ENCODE results near the gene WSCD2.
A peak's percentile ranks its signal among the peaks of the same experiment; 100 is the strongest.

Gene WSCD2

DNA sequence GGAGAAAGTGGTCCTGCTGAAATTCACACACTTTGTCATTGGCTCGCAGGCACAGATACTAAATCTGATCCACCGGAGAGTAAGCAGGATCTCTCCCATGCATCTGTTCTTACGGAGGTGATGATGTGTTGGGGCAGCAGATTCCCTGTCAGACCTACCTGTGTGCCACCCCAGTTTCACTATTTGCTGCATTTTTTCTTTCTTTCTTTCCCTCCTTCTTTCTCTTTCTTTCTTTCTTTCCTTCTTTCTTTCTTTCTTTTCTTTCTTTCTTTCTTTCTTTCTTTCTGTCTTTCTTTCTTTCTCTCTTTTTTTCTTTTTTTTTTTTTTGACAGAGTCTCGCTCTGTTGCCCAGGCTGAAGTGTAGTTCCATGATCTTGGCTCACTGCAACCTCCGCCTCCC, 37.4 kb downstream of the WSCD2 start:
- no peak for DNase-seq (ENCODE audit: low spot score)

DNA sequence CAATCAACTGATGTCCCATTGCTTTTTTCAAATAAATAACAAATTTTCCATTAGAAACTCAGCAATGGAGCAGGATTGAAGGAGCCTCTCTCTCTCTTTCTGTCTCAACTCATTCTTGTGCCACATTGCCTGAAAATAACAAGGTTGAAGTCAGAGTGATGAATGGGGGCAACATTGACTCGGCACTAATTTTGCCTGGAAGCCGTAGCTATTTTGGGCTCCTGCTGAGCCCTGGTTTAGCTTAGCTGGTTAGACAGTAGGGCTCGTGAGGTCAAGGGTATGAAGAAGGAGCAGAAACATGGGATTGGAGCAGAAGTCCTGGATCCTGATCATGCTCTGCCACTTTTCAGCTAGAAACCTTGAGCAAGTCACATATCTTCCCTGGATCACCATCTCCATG, 38.9 kb downstream of the WSCD2 start:
- no peak for DNase-seq (ENCODE audit: low spot score)

DNA sequence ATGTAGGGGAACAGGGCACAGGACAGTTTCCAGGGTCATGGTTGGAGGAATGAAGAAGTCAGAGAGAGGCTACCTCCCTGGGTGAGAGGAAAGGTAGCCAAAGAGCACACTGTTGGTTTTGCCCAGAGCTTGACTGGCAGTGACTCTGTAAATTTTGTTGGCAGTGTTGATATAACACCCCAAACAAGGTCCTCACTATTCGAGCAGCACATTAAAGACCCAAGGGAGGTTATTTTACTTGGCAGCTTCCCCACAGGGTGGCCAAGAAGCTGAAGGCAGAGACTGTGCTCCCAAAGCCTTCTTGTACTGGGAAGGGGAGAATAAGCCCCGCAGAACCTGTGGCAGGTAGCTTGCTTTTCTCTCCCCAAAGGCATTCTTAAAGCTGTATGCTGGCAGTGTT, 40.6 kb downstream of the WSCD2 start:
- no peak for DNase-seq (ENCODE audit: low spot score)

DNA sequence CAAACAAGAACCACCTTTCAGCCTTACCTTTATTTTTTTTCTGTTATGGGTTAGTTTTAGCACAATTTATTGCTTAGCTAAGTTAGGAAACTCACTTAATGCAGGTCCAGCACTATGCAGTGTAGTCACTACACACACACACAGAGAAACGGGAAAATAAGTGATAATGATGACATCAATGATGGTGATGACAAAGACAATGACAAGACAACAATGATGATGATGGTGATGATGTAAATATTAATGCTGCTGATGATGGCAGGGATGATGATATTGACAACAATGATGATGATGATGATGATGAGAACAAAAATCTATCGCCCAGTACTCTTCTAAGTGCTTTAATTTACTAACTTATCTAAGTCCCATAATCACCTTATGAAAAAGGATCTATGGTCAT, 41.1 kb downstream of the WSCD2 start:
- DNase-seq (ENCODE audit: low spot score) = no peak

DNA sequence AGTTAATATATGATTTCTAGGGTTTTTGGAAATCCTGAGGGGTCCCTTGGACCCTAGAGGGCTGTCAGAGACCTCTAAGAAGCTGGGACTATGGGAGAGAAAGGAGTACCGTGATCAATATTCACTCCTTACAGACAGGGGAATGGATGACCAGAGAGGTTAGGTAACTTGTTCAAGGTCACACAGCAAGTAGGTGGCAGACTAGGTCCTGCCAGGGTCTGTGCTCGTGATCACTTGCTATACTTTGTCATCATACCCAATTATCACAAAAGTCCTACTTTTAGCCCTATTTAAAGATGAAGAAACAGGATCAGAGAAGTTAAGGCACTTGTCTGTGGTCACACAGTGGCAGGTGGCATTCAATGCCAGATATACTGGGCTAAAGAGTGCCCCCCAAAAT, 42.9 kb downstream of the WSCD2 start:
- DNase-seq (ENCODE audit: low spot score) = no peak

DNA sequence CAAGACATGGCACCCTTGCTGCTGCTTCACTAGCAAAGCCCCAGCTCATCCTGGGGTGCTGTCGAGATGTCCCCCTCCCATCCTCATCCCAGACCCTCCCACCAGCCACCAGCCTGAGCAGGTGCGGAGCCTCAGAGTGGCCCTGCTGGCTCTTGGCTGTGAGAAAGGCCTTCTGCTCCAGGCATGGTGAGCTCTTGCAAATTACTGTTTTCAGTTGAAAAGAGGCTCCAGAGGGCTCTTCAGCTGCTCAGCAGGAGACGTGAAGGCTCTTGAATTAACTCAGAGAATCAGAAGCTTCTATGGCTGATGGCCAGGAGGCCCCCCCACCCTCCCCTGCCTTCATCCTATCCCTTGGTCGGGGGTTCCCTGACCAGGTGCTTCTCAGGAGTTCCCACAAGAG, 44.1 kb downstream of the WSCD2 start:
- no peak for DNase-seq (ENCODE audit: low spot score)

DNA sequence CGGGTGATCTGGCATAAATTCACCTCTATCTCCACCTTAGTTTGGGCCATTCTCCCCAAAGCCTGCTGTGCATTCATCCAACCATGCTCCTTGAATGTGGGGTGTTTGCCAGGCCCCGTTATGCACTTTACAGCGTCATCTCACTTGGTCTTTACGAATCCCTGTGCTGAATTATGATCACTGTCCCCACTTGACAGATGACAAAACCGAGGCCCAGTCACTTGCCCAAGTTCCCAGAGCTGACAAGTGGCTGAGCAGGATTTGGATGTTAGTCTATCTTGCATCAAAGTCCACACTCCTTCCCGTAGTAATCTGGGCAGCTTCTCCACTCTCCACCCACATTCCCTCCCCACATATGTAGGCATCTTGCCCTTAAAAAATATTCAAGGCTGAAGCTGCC, 44.8 kb downstream of the WSCD2 start:
- DNase-seq (ENCODE audit: low spot score) = no peak

DNA sequence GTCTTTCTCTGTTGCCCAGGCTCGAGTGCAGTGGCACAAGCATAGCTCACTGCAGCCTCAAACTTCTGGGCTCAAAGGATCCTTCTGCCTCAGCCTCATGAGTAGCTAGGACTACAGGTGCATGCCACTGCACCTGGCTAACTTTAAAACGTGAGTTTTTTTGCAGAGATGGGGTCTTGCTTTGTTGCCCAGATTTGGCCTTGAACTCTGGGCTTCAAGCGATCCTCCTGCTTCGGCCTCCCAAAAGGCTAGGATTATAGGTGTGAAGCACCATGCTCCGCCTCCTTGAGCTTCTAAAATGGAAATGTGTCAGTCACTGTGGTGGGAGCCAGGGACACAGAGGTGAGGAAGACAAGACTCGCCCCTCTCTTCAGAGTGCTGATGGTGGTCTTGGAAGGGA, 45.6 kb downstream of the WSCD2 start:
- DNase-seq (ENCODE audit: low spot score) = no peak

DNA sequence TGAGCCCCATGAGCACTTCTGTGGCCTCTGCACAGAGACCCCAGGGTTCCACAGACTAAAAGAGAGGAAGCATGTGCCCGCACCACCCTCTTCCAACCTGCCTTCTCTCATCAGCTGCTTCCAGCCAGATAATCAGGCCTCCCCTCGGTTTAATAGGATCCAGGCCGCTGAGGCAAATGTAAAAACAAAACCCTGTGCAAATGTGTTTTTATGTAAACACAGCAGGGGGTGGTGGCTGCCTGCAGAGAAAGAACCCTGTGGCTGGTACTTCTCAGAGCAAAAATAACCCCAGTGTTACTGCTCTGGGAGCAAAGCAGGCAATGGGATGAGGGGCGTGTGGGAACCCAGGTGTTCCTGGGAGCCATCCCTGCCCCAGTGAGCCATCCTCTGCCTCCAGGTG, 46.2 kb downstream of the WSCD2 start:
- no peak for DNase-seq (ENCODE audit: low spot score)

DNA sequence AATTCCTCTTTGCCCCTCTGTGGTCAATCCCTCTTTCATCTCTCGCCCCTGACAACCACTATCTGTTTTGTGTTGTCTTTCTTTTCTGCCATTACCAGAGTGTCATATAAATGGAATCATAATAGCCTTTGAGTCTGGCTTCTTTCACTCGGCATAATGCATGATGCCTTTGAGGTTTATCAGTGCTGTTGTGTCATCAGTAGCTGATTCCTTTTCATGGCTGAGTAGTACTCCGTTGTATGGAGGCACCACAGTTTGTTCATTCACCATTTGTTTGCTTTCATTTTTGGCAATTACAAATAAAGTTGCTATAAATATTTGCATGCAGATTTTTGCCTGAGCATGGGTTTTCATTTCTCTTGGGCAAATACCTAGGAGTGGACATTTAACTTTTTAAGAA, 47.2 kb downstream of the WSCD2 start:
- no peak for DNase-seq (ENCODE audit: low spot score)

DNA sequence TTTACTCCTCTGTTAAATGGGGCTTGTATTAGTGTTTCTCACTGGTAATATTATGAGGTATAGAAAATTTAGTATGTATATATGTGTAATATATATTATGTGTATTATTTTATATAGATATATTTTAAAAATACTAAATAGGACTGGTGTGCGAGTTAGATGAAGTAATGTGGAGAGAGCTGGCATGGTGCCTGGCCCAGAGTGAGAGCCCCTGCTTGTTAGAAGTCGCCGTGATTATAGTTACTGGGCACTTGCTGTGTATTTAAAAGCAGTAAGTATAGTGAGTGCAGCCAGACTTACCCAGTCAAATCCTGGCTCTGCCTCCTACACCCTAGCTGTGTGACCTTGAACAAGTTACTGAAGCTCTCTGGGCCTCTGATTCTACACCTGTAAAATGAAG, 48.0 kb downstream of the WSCD2 start:
- DNase-seq (ENCODE audit: low spot score) = no peak

DNA sequence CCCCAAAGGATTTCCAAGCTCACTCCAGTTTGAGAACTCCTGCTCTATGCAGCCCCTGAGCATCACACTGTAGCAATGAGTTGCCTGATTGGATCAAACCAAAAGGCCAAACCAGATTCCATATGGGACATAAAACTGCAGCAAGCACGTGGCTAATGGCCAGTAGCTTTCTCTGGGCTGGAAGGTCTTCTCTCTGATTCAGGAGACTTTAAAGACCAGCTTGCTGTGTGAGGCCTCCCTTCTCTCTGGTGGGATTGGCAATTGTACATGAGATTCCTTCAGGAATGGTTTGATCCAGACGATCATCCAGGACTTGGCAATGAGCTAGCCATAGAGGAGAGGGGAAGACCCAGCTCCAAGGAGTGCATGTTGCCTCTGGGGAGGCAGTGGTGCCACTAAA, 50.2 kb downstream of the WSCD2 start:
- DNase-seq (ENCODE audit: low spot score) = no peak

DNA sequence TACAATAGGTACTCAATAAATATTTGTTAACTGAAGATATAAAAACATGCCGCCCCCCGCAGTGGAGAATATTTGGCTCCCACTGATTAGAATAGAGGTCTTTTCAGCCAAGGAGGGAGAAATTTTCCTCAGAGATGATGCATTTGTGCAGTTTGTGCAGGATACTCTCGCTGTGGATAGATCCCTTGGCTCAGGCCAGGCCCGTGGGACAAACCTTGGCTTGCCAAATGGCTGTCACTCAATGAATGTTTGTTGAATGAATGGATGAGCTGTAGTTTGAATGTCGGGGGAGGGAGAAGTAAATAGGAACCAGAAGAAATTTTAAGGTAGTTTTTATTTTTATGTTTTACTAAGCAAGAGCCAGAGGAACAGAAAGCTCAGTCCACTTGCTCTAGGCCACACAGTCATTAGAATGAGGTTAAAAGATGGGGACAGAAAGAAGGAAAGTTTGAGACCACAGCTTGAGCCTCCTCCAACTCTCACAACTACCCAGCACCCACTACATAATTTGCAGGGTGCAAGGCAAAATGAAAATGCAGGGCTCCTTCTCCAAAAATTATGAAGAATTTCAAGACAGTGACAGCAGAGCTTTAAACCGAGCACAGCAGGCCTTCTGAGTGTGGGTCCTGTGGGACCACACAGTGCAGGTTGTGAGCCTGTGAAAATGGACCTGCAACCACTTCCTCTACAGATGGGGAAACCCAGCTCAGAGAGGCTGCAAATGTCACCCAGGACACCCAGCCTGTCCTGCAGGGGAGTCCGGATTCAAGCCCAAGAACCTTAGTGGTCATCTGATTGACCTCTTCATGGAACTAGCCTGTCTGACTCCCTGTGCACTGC, 51.4 kb downstream of the WSCD2 start:
- no peak for DNase-seq (ENCODE audit: low spot score)

DNA sequence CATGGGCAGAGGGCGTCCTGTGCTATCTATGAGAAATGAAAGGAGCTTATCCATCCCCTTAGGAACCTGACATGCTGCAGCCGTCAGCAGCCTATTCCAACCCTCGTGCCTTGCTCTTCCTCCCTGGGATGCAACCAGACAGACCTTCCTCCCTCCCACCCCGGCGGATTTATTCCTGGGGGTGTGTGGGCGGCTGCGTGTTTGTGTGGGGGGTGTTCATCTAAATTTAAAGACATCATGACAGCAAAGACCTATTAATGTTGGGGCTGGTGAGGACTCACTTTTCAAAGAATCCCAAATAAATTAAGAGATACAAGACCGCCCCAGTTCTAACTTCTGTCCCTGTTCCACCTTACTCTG, 52.0 kb downstream of the WSCD2 start:
- no peak for DNase-seq (ENCODE audit: low spot score)

DNA sequence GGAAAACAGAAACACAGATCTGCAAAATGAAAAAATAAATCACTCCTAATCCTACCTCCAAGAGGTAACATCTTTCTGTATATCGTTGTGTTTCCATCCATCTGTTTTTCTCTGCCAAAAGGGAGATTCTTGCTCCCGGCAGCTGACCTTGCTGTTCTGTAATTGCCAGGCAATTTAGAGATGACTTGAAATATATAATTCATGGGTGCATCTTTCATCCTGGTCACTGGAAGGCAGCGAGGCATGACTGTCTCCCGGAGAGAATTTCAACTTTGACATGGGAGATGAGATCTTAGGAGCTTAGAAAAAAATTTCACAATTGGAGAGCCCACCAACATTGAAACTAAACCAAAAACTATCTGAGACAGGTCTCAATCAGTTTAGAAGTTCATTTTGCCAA, 53.0 kb downstream of the WSCD2 start:
- no peak for DNase-seq (ENCODE audit: low spot score)

DNA sequence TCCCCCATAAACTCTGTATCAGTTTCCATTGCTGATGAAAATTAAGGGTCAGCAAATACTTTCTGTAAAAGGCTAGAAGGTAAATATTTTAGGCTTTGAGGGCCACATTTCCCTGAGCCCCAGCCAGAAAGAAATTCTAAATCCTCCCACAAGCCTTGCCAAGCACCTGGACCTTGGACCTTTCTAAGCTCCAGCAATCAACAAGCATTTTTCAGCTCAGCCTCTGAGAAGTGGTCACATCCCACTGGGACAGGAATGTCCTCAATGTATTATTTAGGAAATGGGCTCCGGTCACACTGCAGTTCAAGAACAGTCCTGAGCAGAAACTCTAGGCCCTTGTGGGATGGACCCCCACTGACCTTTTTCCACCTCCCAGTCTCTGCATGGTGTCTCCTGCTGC, 55.9 kb downstream of the WSCD2 start:
- DNase-seq (ENCODE audit: low spot score) = no peak

DNA sequence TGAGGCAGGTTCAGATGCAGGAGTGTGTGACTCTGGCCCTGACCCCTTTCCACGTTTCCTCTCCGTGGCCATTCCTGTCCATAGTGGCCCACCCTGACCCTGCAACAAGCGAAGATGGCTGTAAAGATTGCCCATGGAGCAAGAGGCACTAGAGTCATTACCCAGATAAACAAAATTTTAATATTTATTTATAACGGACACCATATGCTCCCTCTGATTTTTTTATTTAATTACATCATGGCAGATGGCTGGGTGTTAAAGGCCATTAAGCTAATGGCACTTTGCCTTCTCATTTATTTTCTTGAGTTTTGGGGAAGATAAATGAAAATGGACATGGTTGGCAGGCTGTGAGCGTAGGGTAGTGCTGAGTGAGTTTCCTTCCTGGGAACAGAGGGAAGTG, 58.7 kb downstream of the WSCD2 start:
- DNase-seq (ENCODE audit: low spot score) = no peak

DNA sequence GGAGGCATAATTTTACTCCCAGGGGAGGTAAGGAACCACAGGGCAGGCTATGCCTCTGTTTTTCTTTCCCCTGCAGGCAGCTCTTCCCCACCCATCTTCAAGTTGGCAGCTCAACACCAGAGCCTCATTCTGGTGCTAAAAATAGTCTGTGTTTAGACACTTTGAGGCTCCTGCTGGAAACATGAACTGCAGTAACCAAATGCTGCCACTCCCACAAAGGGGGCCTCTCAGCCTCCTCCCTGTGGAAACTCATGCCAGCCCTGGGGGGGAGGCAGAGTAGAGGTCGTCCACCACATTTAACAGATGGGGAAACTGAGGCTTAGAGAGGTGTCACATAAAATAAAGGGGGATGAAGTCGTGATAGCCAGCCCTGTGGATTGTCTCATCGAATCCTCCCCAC, 61.4 kb downstream of the WSCD2 start:
- no peak for DNase-seq (ENCODE audit: low spot score)

DNA sequence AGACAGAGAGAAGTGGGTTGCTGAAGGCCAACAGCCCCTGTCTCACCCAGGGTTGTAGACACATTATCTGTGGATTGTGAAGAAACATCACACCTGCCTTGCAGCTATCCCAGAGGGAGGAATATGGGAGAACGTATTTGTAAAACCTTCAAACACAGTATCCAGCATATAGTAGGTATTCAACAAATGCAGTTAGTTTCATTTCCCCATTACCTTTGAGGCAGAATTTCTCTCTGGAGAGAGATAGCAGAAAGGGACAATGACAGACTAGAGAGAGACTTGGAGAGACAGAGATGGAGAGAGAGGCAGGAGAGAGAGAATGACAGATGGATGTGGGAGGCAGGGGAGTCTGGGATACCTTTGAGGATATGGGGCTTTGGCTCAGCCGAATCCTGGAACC, 62.0 kb downstream of the WSCD2 start:
- no peak for DNase-seq (ENCODE audit: low spot score)

DNA sequence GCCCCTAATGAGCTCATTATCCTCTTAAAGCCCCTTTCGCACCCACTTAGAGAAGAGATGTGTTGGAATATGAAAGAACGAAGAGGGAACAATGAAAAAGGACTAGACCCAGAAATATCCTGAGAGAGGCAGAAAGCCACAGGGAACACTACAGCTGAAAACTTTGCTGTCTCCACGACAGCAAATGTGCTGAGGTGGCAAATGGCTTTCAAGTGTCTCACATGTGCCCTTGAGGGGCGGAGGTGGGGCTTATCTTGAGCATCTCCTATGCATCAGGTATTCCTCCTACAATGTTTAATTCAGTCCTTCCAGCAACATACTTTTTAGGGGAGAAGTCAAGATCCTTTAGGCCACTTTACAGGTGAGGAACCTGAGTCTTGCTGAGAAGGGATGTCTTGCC, 62.9 kb downstream of the WSCD2 start:
- DNase-seq (ENCODE audit: low spot score) = no peak

DNA sequence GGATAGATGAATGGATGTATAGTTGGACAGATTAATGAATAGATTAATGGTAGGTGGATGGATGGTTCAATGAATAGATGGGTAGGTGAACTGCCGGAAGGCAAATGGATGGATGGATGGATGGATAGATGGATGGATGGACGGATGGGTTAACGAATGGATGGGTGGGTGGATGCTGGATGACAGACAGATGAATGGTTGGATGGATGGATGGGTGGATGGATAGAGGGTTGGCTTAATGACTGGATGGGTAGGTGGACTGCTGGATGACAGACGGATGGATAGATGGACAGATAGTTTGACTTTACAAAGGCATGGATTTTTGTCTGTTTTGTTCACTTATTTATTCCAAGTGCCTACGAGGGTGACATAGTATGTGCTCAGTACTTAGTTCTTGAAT, 64.4 kb downstream of the WSCD2 start:
- DNase-seq (ENCODE audit: low spot score) = no peak

DNA sequence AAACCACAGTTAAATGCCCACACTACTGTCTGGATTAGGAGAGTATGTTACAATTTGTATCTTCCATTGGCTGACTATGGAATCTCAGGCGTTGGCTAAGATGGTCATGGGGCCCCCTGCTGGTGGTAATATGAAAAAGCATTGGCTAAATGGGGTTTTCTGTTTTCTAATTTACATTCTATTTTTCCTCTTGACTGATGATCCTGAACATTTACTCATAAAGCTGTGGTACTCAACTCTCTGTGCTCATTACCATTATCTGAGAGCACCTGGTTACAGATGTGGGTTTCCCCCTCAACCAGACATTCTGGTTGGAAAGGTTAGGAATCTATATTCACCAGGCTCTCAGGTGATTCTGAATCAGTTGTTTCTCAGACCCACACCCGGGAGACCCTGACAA, 64.8 kb downstream of the WSCD2 start:
- DNase-seq (ENCODE audit: low spot score) = peak; percentile 51

DNA sequence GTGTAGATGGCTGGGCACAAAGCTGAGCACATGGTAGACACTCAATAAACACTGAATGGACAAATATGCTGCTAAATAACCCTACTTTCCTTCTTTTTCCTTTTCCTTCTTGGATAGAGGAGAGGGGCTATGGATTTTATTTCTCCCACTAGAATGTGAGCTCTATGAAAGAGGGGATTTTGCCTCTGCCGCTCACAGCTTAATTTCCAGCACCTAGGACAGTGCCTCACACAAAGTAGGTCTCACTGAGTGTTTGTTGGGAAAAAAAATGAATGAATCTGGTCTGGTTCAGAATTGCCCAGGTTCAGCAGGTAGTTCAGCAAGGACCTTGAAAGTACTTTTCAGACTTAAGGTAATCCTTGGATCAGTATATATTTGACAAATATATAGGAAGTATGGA, 65.5 kb downstream of the WSCD2 start:
- DNase-seq (ENCODE audit: low spot score) = no peak

DNA sequence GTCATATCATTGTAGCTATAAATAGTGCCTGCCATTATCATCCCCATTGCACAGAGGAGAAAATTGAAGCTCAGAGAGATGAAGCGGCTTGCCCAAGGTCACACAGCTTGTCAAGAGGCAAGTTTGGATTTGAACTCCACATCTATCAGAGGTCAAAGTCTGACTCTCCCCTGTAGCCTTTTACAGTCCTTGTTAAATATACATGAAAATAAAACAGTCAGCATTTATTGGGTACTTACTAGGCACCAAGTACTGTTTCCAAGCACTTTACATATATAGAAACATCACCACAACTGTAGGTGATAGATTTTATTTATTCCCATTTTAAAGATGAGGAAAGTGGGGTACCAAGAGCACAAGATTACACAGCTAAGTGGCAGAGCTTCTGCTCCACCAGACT, 67.2 kb downstream of the WSCD2 start:
- no peak for DNase-seq (ENCODE audit: low spot score)

DNA sequence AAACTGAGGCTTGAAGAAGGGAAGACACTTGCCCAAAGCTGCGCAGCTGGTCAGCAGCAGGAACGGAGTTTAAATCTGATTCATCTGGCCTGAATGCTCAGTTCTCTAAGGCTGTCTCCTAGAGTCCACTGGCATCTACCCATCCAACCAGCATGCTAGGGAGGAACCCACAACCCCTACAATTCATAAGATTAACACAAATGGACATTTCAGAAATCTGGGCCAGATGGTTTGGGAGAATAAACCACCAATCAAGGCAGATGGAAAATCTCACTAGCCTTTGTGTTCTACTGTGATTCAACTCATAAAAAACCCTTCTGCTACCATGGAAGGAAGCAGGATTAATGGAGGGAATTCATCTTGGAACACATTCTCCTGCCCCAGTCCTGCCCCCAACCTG, 67.8 kb downstream of the WSCD2 start:
- DNase-seq (ENCODE audit: low spot score) = no peak

All from kidney tubule cell (primary cell).